Measurements from ENCODE around the gene CTBP2. TPM values are rescaled to one million over a fixed set of nuclear protein-coding genes. Genes with fewer than 3 reads are reported as not detected.
"Not testable (repeated sequence)": the region's sequence is repeated elsewhere in the genome, so short reads cannot be mapped to it uniquely, and the experiment has no call there.

CTBP2 gene
- total RNA-seq, 1 donor from 2014 or later = 27.1 TPM

- DNase-seq (ENCODE audit: low read depth) = no peak
Measured at GRCh38 chr10:125186431-125187170, 26.2 kb upstream of the CTBP2 start.

GRCh38 chr10:125179107-125179506, 18.7 kb upstream of the CTBP2 start:
- not testable (repeated sequence) for DNase-seq (ENCODE audit: low read depth)

- no peak for DNase-seq (ENCODE audit: low read depth)
Measured at GRCh38 chr10:125177641-125178640, 17.6 kb upstream of the CTBP2 start.

GRCh38 chr10:125175807-125176206, 15.4 kb upstream of the CTBP2 start:
- DNase-seq (ENCODE audit: low read depth) = no peak

- DNase-seq (ENCODE audit: low read depth) = no peak
Measured at GRCh38 chr10:125174360-125174759, 14.0 kb upstream of the CTBP2 start.

- no peak for DNase-seq (ENCODE audit: low read depth)
Measured at GRCh38 chr10:125172694-125173093, 12.3 kb upstream of the CTBP2 start.

- DNase-seq (ENCODE audit: low read depth) = no peak
Measured at GRCh38 chr10:125171402-125172306, 11.3 kb upstream of the CTBP2 start.

- DNase-seq (ENCODE audit: low read depth) = no peak
Measured at GRCh38 chr10:125169915-125170314, 9.6 kb upstream of the CTBP2 start.

- DNase-seq (ENCODE audit: low read depth) = no peak
Measured at GRCh38 chr10:125169279-125169678, 8.9 kb upstream of the CTBP2 start.

- DNase-seq (ENCODE audit: low read depth) = no peak
Measured at GRCh38 chr10:125166658-125167057, 6.3 kb upstream of the CTBP2 start.

- no peak for DNase-seq (ENCODE audit: low read depth)
Measured at GRCh38 chr10:125165584-125166573, 5.5 kb upstream of the CTBP2 start.

- DNase-seq (ENCODE audit: low read depth) = no peak
Measured at GRCh38 chr10:125164421-125164820, 4.1 kb upstream of the CTBP2 start.

- DNase-seq (ENCODE audit: low read depth) = no peak
Measured at GRCh38 chr10:125163803-125164202, 3.4 kb upstream of the CTBP2 start.

- DNase-seq (ENCODE audit: low read depth) = not testable (repeated sequence)
Measured at GRCh38 chr10:125163312-125163711, 2.9 kb upstream of the CTBP2 start.

GRCh38 chr10:125162120-125162931, 2.0 kb upstream of the CTBP2 start:
- no peak for DNase-seq (ENCODE audit: low read depth)

- DNase-seq (ENCODE audit: low read depth) = no peak
Measured at GRCh38 chr10:125161707-125162119, 1.4 kb upstream of the CTBP2 start.

GRCh38 chr10:125160856-125161706, 718 bp upstream of the CTBP2 start:
- DNase-seq (ENCODE audit: low read depth) = peak; percentile 87

- DNase-seq (ENCODE audit: low read depth) = no peak
Measured at GRCh38 chr10:125159486-125159931, 854 bp downstream of the CTBP2 start.
